GM21786 (cell line): ENCODE results near the gene VTA1.
"Not testable (repeated sequence)": the region's sequence is repeated elsewhere in the genome, so short reads cannot be mapped to it uniquely, and the experiment has no call there.

Experiments used
- ATAC-seq: cut with Tn5 transposase; IDR thresholded peaks from one replicate; pipeline ENCODE4 v1.9.1; 2021; ENCODE audit not compliant: unreplicated experiment

VTA1 gene

GRCh38 chr6:142167486-142167885 is 20.4 kb downstream of the VTA1 start:
- ATAC-seq: no peak

- ATAC-seq: no peak
Observed at GRCh38 chr6:142171351-142171750, 24.3 kb downstream of the VTA1 start.

GRCh38 chr6:142172758-142173157 is 25.7 kb downstream of the VTA1 start:
- ATAC-seq: no peak

GRCh38 chr6:142173980-142174379 is 26.9 kb downstream of the VTA1 start:
- no peak for ATAC-seq

GRCh38 chr6:142174703-142175102 is 27.6 kb downstream of the VTA1 start:
- ATAC-seq: no peak

GRCh38 chr6:142178129-142178528 is 31.1 kb downstream of the VTA1 start:
- ATAC-seq: no peak

- ATAC-seq: no peak
Observed at GRCh38 chr6:142182004-142182403, 34.9 kb downstream of the VTA1 start.

GRCh38 chr6:142183351-142183750 is 36.3 kb downstream of the VTA1 start:
- no peak for ATAC-seq

- ATAC-seq: no peak
Observed at GRCh38 chr6:142184307-142184706, 37.2 kb downstream of the VTA1 start.

- no peak for ATAC-seq
Observed at GRCh38 chr6:142185641-142186040, 38.6 kb downstream of the VTA1 start.

- no peak for ATAC-seq
Observed at GRCh38 chr6:142187209-142187608, 40.1 kb downstream of the VTA1 start.

- not testable (repeated sequence) for ATAC-seq
Observed at GRCh38 chr6:142188341-142188740, 41.3 kb downstream of the VTA1 start.

- ATAC-seq: no peak
Observed at GRCh38 chr6:142189057-142189456, 42.0 kb downstream of the VTA1 start.

- no peak for ATAC-seq
Observed at GRCh38 chr6:142192343-142192742, 45.3 kb downstream of the VTA1 start.

GRCh38 chr6:142193621-142194020 is 46.6 kb downstream of the VTA1 start:
- ATAC-seq: no peak

GRCh38 chr6:142195862-142196541 is 48.9 kb downstream of the VTA1 start:
- ATAC-seq: no peak

GRCh38 chr6:142200846-142201628 is 54.0 kb downstream of the VTA1 start:
- no peak for ATAC-seq

- ATAC-seq: no peak
Observed at GRCh38 chr6:142207265-142207877, 60.3 kb downstream of the VTA1 start.

- ATAC-seq: no peak
Observed at GRCh38 chr6:142210606-142211005, 63.5 kb downstream of the VTA1 start.

GRCh38 chr6:142213402-142213801 is 66.3 kb downstream of the VTA1 start:
- no peak for ATAC-seq

GRCh38 chr6:142218446-142218845 is 71.4 kb downstream of the VTA1 start:
- ATAC-seq: no peak

- ATAC-seq: no peak
Observed at GRCh38 chr6:142222022-142222421, 75.0 kb downstream of the VTA1 start.
